SW 1271 (cell line): ENCODE data around the gene CD164L2.
A peak's percentile ranks its signal among the peaks of the same experiment; 100 is the strongest.
"Not testable (repeated sequence)": the region's sequence is repeated elsewhere in the genome, so short reads cannot be mapped to it uniquely, and the experiment has no call there.

Experiments
- DNase-seq, 2 experiments: peaks; one replicate each; lab custom pipeline; 2025; lab: John Stamatoyannopoulos, UW

Gene CD164L2

GRCh38 chr1:27384797-27385196 is 1.7 kb upstream of the CD164L2 start:
- not testable (repeated sequence) for DNase-seq

- DNase-seq = no peak
Measured at GRCh38 chr1:27383661-27384060, 528 bp upstream of the CD164L2 start.

GRCh38 chr1:27381969-27382762 is 967 bp downstream of the CD164L2 start:
- no peak for DNase-seq

GRCh38 chr1:27380766-27381733 is 2.1 kb downstream of the CD164L2 start:
- DNase-seq = no peak

- no peak for DNase-seq
Measured at GRCh38 chr1:27380224-27380623, 2.9 kb downstream of the CD164L2 start.

- DNase-seq = no peak
Measured at GRCh38 chr1:27379564-27380122, 3.5 kb downstream of the CD164L2 start.

GRCh38 chr1:27377760-27378495 is 5.2 kb downstream of the CD164L2 start:
- DNase-seq = no peak

- DNase-seq = no peak
Measured at GRCh38 chr1:27374362-27375086, 8.6 kb downstream of the CD164L2 start, which contains the start of gene FCN3. Gene FCN3 (minus strand): TSS chr1:27374824. CDS start chr1:27374818, 6 bp downstream.

GRCh38 chr1:27372808-27373690 is 10.1 kb downstream of the CD164L2 start:
- DNase-seq = no peak

- no peak for DNase-seq
Measured at GRCh38 chr1:27372022-27372807, 10.9 kb downstream of the CD164L2 start.

- peak in 1 of 2 experiments; percentile 13 for DNase-seq
Measured at GRCh38 chr1:27368869-27369582, 14.1 kb downstream of the CD164L2 start.

GRCh38 chr1:27367160-27367650 is 15.9 kb downstream of the CD164L2 start:
- DNase-seq = no peak

GRCh38 chr1:27366411-27367159 is 16.5 kb downstream of the CD164L2 start, which contains the start of gene MAP3K6:
Gene MAP3K6 (minus strand): TSS chr1:27366961. CDS start chr1:27366597, 364 bp downstream.
- DNase-seq = peak; percentile 41 to 71

- peak; percentile 72 to 80 for DNase-seq
Measured at GRCh38 chr1:27366113-27366410, 17.1 kb downstream of the CD164L2 start.

- DNase-seq = peak; percentile 72 to 86
Measured at GRCh38 chr1:27365372-27366112, 17.6 kb downstream of the CD164L2 start.

- DNase-seq = no peak
Measured at GRCh38 chr1:27364696-27365371, 18.3 kb downstream of the CD164L2 start.
